Duodenal mucosa (tissue), 2 donors: ENCODE data around the gene RNF144B.
"Not testable (repeated sequence)": the region's sequence is repeated elsewhere in the genome, so short reads cannot be mapped to it uniquely, and the experiment has no call there.

Source experiments
- H3K27ac ChIP-seq: one replicate; pipeline ENCODE4 v1.7.0; 2013; ENCODE audit warnings: low read depth, low read length
- H3K27me3 ChIP-seq, 2 donors: one replicate each; pipeline ENCODE4 v1.7.0; 2013; ENCODE audit warnings: low read length in 2 of 2, control low read depth in 1 of 2; ENCODE audit not compliant: insufficient read depth in 2 of 2, control insufficient read depth in 1 of 2
- H3K36me3 ChIP-seq, 2 donors: one replicate each; pipeline ENCODE4 v1.7.0; 2013; ENCODE audit warnings: low read length in 2 of 2, control low read depth in 1 of 2; ENCODE audit not compliant: insufficient read depth in 2 of 2, control insufficient read depth in 1 of 2
- H3K4me1 ChIP-seq, 2 donors: one replicate each; pipeline ENCODE4 v1.7.0; 2013; ENCODE audit warnings: low read length in 2 of 2, control low read depth in 1 of 2; ENCODE audit not compliant: insufficient read depth in 2 of 2, control insufficient read depth in 1 of 2
- H3K4me3 ChIP-seq, 2 donors: one replicate each; pipeline ENCODE4 v1.7.0; 2013; ENCODE audit warnings: low read length in 2 of 2, low read depth in 1 of 2
- H3K9ac ChIP-seq, 2 donors: one replicate each; pipeline ENCODE4 v1.7.0; 2013; ENCODE audit warnings: low read length in 2 of 2, low read depth in 1 of 2
- H3K9me3 ChIP-seq, 2 donors: one replicate each; pipeline ENCODE4 v1.7.0; 2013; ENCODE audit warnings: low read length in 2 of 2, control low read depth in 1 of 2; ENCODE audit not compliant: control insufficient read depth in 1 of 2

Gene RNF144B

GRCh38 chr6:18389479-18389878 lies 2.3 kb downstream of the RNF144B start:
- Histone ChIP-seq H3K27me3 (no peaks in the 10 kb centered on the region), H3K27ac (no peak overlapping the region), H3K9ac (no peak overlapping the region), H3K9me3 (no peaks in the 10 kb centered on the region), H3K4me3 (peak overlapping the region in 1 of 2 donors; percentile 72), H3K36me3 (no peaks in the 10 kb centered on the region), H3K4me1 (peaks cover 29 to 31% of the 10 kb centered on the region in 2 donors)

GRCh38 chr6:18390476-18390875 lies 3.3 kb downstream of the RNF144B start:
- H3K27ac ChIP-seq = no peak overlapping the region
- H3K4me1 ChIP-seq = peaks cover 25 to 29% of the 10 kb centered on the region in 2 donors
- no peaks in the 10 kb centered on the region for H3K27me3 ChIP-seq
- H3K9me3 ChIP-seq = no peaks in the 10 kb centered on the region
- no peak overlapping the region for H3K4me3 ChIP-seq
- H3K36me3 ChIP-seq = no peaks in the 10 kb centered on the region
- H3K9ac ChIP-seq = no peak overlapping the region

- Histone ChIP-seq H3K27me3 (no peaks in the 10 kb centered on the region), H3K27ac (no peak overlapping the region), H3K9me3 (no peaks in the 10 kb centered on the region), H3K4me1 (peaks cover 25 to 28% of the 10 kb centered on the region in 2 donors), H3K9ac (no peak overlapping the region), H3K4me3 (no peak overlapping the region), H3K36me3 (no peaks in the 10 kb centered on the region)
These were observed 3.9 kb downstream of the RNF144B start for GRCh38 chr6:18391023-18391422.

GRCh38 chr6:18392346-18392877 lies 5.3 kb downstream of the RNF144B start:
- H3K4me1 ChIP-seq = peaks cover 13 to 18% of the 10 kb centered on the region in 2 donors
- no peak overlapping the region for H3K4me3 ChIP-seq
- H3K27ac ChIP-seq = no peak overlapping the region

GRCh38 chr6:18393698-18394097 lies 6.5 kb downstream of the RNF144B start:
- no peak overlapping the region for H3K4me3 ChIP-seq
- peaks cover 6 to 10% of the 10 kb centered on the region in 2 donors for H3K4me1 ChIP-seq
- no peaks in the 10 kb centered on the region for H3K9me3 ChIP-seq
- no peak overlapping the region for H3K9ac ChIP-seq
- H3K27ac ChIP-seq = no peak overlapping the region
- H3K27me3 ChIP-seq = no peaks in the 10 kb centered on the region
- no peaks in the 10 kb centered on the region for H3K36me3 ChIP-seq

More at GRCh38 chr6:18392346-18392877, 5.3 kb downstream of the RNF144B start:
- Histone ChIP-seq H3K27me3 (no peaks in the 10 kb centered on the region), H3K9me3 (no peaks in the 10 kb centered on the region), H3K9ac (no peak overlapping the region), H3K36me3 (no peaks in the 10 kb centered on the region)

GRCh38 chr6:18395177-18395855 lies 8.2 kb downstream of the RNF144B start:
- Histone ChIP-seq H3K27ac (no peak overlapping the region), H3K9me3 (no peaks in the 10 kb centered on the region), H3K36me3 (no peaks in the 10 kb centered on the region), H3K9ac (no peak overlapping the region), H3K4me3 (no peak overlapping the region), H3K27me3 (no peaks in the 10 kb centered on the region), H3K4me1 (no peaks in the 10 kb centered on the region)

GRCh38 chr6:18395856-18396197 lies 8.7 kb downstream of the RNF144B start:
- Histone ChIP-seq H3K4me1 (no peaks in the 10 kb centered on the region), H3K4me3 (no peak overlapping the region), H3K9ac (no peak overlapping the region)

GRCh38 chr6:18397701-18398100 lies 10.6 kb downstream of the RNF144B start:
- Histone ChIP-seq H3K9me3 (no peaks in the 10 kb centered on the region), H3K4me3 (no peak overlapping the region), H3K4me1 (no peaks in the 10 kb centered on the region), H3K36me3 (no peaks in the 10 kb centered on the region), H3K27me3 (no peaks in the 10 kb centered on the region), H3K27ac (no peak overlapping the region), H3K9ac (no peak overlapping the region)

More at GRCh38 chr6:18395856-18396197, 8.7 kb downstream of the RNF144B start:
- H3K36me3 ChIP-seq = no peaks in the 10 kb centered on the region
- no peaks in the 10 kb centered on the region for H3K27me3 ChIP-seq
- H3K9me3 ChIP-seq = no peaks in the 10 kb centered on the region
- H3K27ac ChIP-seq = no peak overlapping the region

- not testable (repeated sequence) for H3K27me3 ChIP-seq, H3K9ac ChIP-seq, H3K27ac ChIP-seq, H3K9me3 ChIP-seq, H3K36me3 ChIP-seq, H3K4me1 ChIP-seq, H3K4me3 ChIP-seq
These were observed 11.1 kb downstream of the RNF144B start for GRCh38 chr6:18398225-18398624.

GRCh38 chr6:18400831-18401446 lies 13.8 kb downstream of the RNF144B start:
- Histone ChIP-seq H3K9me3 (no peaks in the 10 kb centered on the region), H3K4me1 (no peaks in the 10 kb centered on the region), H3K36me3 (no peaks in the 10 kb centered on the region), H3K4me3 (no peak overlapping the region), H3K27me3 (no peaks in the 10 kb centered on the region), H3K27ac (no peak overlapping the region), H3K9ac (no peak overlapping the region)
